ENCODE data around the gene VOPP1. TPM values are rescaled to one million over a fixed set of nuclear protein-coding genes. Genes with fewer than 3 reads are reported as not detected.

The VOPP1 gene
- total RNA-seq, 2 donors from 2014 or later: 88.9 to 131 TPM

- H3K4me3 ChIP-seq: no peak overlapping the region
- H3K27me3 ChIP-seq (replicated peaks; ENCODE audit: insufficient read depth): no peaks in the 10 kb centered on the region
- H3K36me3 ChIP-seq: no peaks in the 10 kb centered on the region
- ATAC-seq (ENCODE audit: insufficient number of reproducible peaks, low FRiP score, low read depth) (no peak), DNase-seq (ENCODE audit: low spot score) (no peak)
- no peaks in the 10 kb centered on the region for H3K9me3 ChIP-seq
- peaks cover 0 to 8% of the 10 kb centered on the region in 2 donors for H3K4me1 ChIP-seq (ENCODE audit: control insufficient read depth in 1 of 2, low read depth in 2 of 2)
- H3K27ac ChIP-seq: no peak overlapping the region
- TF ChIP-seq CTCF (IDR thresholded peaks at IDR 0.05): no peak
Observed at GRCh38 chr7:55501611-55502010, 70.7 kb downstream of the VOPP1 start.

GRCh38 chr7:55500117-55500756 is 72.1 kb downstream of the VOPP1 start:
- H3K36me3 ChIP-seq: peaks cover 6% of the 10 kb centered on the region
- ATAC-seq (ENCODE audit: insufficient number of reproducible peaks, low FRiP score, low read depth): no peak
- TF ChIP-seq CTCF (IDR thresholded peaks at IDR 0.05): no peak
- no peak overlapping the region for H3K4me3 ChIP-seq
- H3K27me3 ChIP-seq (replicated peaks; ENCODE audit: insufficient read depth): no peaks in the 10 kb centered on the region
- DNase-seq (ENCODE audit: low spot score): no peak
- H3K9me3 ChIP-seq: no peaks in the 10 kb centered on the region
- no peak overlapping the region for H3K27ac ChIP-seq
- peaks cover 0 to 7% of the 10 kb centered on the region in 2 donors for H3K4me1 ChIP-seq (ENCODE audit: control insufficient read depth in 1 of 2, low read depth in 2 of 2)

GRCh38 chr7:55499591-55499990 is 72.7 kb downstream of the VOPP1 start:
- peaks cover 0 to under 1% of the 10 kb centered on the region in 2 donors for H3K4me1 ChIP-seq (ENCODE audit: control insufficient read depth in 1 of 2, low read depth in 2 of 2)
- no peaks in the 10 kb centered on the region for H3K9me3 ChIP-seq
- DNase-seq (ENCODE audit: low spot score) (no peak), ATAC-seq (ENCODE audit: insufficient number of reproducible peaks, low FRiP score, low read depth) (no peak)
- H3K27ac ChIP-seq: no peak overlapping the region
- TF ChIP-seq CTCF (IDR thresholded peaks at IDR 0.05): no peak
- no peak overlapping the region for H3K4me3 ChIP-seq
- H3K36me3 ChIP-seq: peaks cover 6% of the 10 kb centered on the region
- H3K27me3 ChIP-seq (replicated peaks; ENCODE audit: insufficient read depth): no peaks in the 10 kb centered on the region

GRCh38 chr7:55498770-55499169 is 73.5 kb downstream of the VOPP1 start:
- no peak overlapping the region for H3K27ac ChIP-seq
- peaks cover 6% of the 10 kb centered on the region for H3K36me3 ChIP-seq
- no peaks in the 10 kb centered on the region for H3K9me3 ChIP-seq
- no peak for ATAC-seq (ENCODE audit: insufficient number of reproducible peaks, low FRiP score, low read depth)
- DNase-seq (ENCODE audit: low spot score): no peak
- TF ChIP-seq CTCF (IDR thresholded peaks at IDR 0.05): no peak
- no peaks in the 10 kb centered on the region for H3K27me3 ChIP-seq (replicated peaks; ENCODE audit: insufficient read depth)
- H3K4me3 ChIP-seq: no peak overlapping the region
- no peaks in the 10 kb centered on the region for H3K4me1 ChIP-seq (ENCODE audit: control insufficient read depth in 1 of 2, low read depth in 2 of 2)

- Histone ChIP-seq H3K4me1 (ENCODE audit: control insufficient read depth in 1 of 2, low read depth in 2 of 2) (no peaks in the 10 kb centered on the region), H3K36me3 (peaks cover 6% of the 10 kb centered on the region), H3K9me3 (no peaks in the 10 kb centered on the region), H3K27me3 (replicated peaks; ENCODE audit: insufficient read depth) (no peaks in the 10 kb centered on the region), H3K27ac (no peak overlapping the region), H3K4me3 (no peak overlapping the region)
- TF ChIP-seq CTCF (IDR thresholded peaks at IDR 0.05): no peak
- ATAC-seq (ENCODE audit: insufficient number of reproducible peaks, low FRiP score, low read depth) (no peak), DNase-seq (ENCODE audit: low spot score) (no peak)
Observed at GRCh38 chr7:55498142-55498541, 74.2 kb downstream of the VOPP1 start.
